ENCODE results near the gene CTIF.

Gene CTIF

GRCh38 chr18:48569139-48569914, 30.5 kb downstream of the CTIF start:
- H3K9ac ChIP-seq (ENCODE audit: low read length): no peak overlapping the region
- no peaks in the 10 kb centered on the region for H3K79me2 ChIP-seq (ENCODE audit: low read length)
- H3K4me3 ChIP-seq (ENCODE audit: low read length): no peak overlapping the region
- no peaks in the 10 kb centered on the region for H3K36me3 ChIP-seq (replicated peaks; ENCODE audit: insufficient read depth, low read length)
- TF ChIP-seq EZH2 (optimal IDR thresholded peaks at IDR 0.05; ENCODE audit: low read depth, low read length) (no peak), CTCF (IDR thresholded peaks at IDR 0.05; ENCODE audit: low read length) (no peak), EZH2phosphoT487 (IDR thresholded peaks at IDR 0.05; ENCODE audit: low read length) (no peak)
- no peaks in the 10 kb centered on the region for H4K20me1 ChIP-seq (ENCODE audit: insufficient read depth, low read length)
- no peak overlapping the region for H2AFZ ChIP-seq (ENCODE audit: low read length)
- no peaks in the 10 kb centered on the region for H3K9me2 ChIP-seq (replicated peaks; ENCODE audit: insufficient read depth, low read length)
- H3K4me2 ChIP-seq (ENCODE audit: low read depth, low read length): no peak overlapping the region
- DNase-seq: no peak
- H3F3A ChIP-seq (ENCODE audit: insufficient read depth, low read length): no peaks in the 10 kb centered on the region
- no peaks in the 10 kb centered on the region for H3K9me3 ChIP-seq (replicated peaks; ENCODE audit: insufficient read depth, low read length)
- no peak overlapping the region for H3K27ac ChIP-seq (ENCODE audit: low read length)
- H3K27me3 ChIP-seq (replicated peaks; ENCODE audit: insufficient read depth, low read length): no peaks in the 10 kb centered on the region
- H3K4me1 ChIP-seq (ENCODE audit: low read length): no peaks in the 10 kb centered on the region

- Histone ChIP-seq H4K20me1 (ENCODE audit: insufficient read depth, low read length) (no peaks in the 10 kb centered on the region), H3K9ac (ENCODE audit: low read length) (no peak overlapping the region), H3K9me2 (replicated peaks; ENCODE audit: insufficient read depth, low read length) (no peaks in the 10 kb centered on the region), H3K4me2 (ENCODE audit: low read depth, low read length) (no peak overlapping the region), H3K27ac (ENCODE audit: low read length) (no peak overlapping the region), H3K9me3 (replicated peaks; ENCODE audit: insufficient read depth, low read length) (no peaks in the 10 kb centered on the region), H3K4me1 (ENCODE audit: low read length) (no peaks in the 10 kb centered on the region), H3F3A (ENCODE audit: insufficient read depth, low read length) (no peaks in the 10 kb centered on the region), H2AFZ (ENCODE audit: low read length) (no peak overlapping the region), H3K27me3 (replicated peaks; ENCODE audit: insufficient read depth, low read length) (no peaks in the 10 kb centered on the region), H3K79me2 (ENCODE audit: low read length) (no peaks in the 10 kb centered on the region), H3K36me3 (replicated peaks; ENCODE audit: insufficient read depth, low read length) (no peaks in the 10 kb centered on the region), H3K4me3 (ENCODE audit: low read length) (no peak overlapping the region)
- DNase-seq: no peak
- TF ChIP-seq EZH2phosphoT487 (IDR thresholded peaks at IDR 0.05; ENCODE audit: low read length) (no peak), EZH2 (optimal IDR thresholded peaks at IDR 0.05; ENCODE audit: low read depth, low read length) (no peak), CTCF (IDR thresholded peaks at IDR 0.05; ENCODE audit: low read length) (no peak)
Measured at GRCh38 chr18:48569915-48570264, 31.1 kb downstream of the CTIF start.

- Histone ChIP-seq H3K4me1 (ENCODE audit: low read length) (no peaks in the 10 kb centered on the region), H3K79me2 (ENCODE audit: low read length) (no peaks in the 10 kb centered on the region), H3K9me2 (replicated peaks; ENCODE audit: insufficient read depth, low read length) (no peaks in the 10 kb centered on the region), H3K4me2 (ENCODE audit: low read depth, low read length) (no peak overlapping the region), H3K4me3 (ENCODE audit: low read length) (no peak overlapping the region), H2AFZ (ENCODE audit: low read length) (no peak overlapping the region), H3K27me3 (replicated peaks; ENCODE audit: insufficient read depth, low read length) (no peaks in the 10 kb centered on the region), H3K9ac (ENCODE audit: low read length) (no peak overlapping the region), H3K27ac (ENCODE audit: low read length) (no peak overlapping the region), H4K20me1 (ENCODE audit: insufficient read depth, low read length) (no peaks in the 10 kb centered on the region), H3F3A (ENCODE audit: insufficient read depth, low read length) (no peaks in the 10 kb centered on the region), H3K36me3 (replicated peaks; ENCODE audit: insufficient read depth, low read length) (no peaks in the 10 kb centered on the region), H3K9me3 (replicated peaks; ENCODE audit: insufficient read depth, low read length) (no peaks in the 10 kb centered on the region)
- no peak for DNase-seq
- TF ChIP-seq EZH2phosphoT487 (IDR thresholded peaks at IDR 0.05; ENCODE audit: low read length): no peak
- no peak for TF ChIP-seq EZH2 (optimal IDR thresholded peaks at IDR 0.05; ENCODE audit: low read depth, low read length)
- TF ChIP-seq CTCF (IDR thresholded peaks at IDR 0.05; ENCODE audit: low read length): no peak
Measured at GRCh38 chr18:48570313-48570712, 31.5 kb downstream of the CTIF start.

Measured in MM.1S (cell line).